Nephron progenitor cell (in vitro differentiated cells): Measurements from ENCODE around the gene SAFB.
A peak's percentile ranks its signal among the peaks of the same experiment; 100 is the strongest.

Source experiments
- DNase-seq: peaks from one replicate; pipeline ENCODE4 v3.0.0; 2021
- H3K27ac Mint-ChIP-seq: 2 replicates; pipeline ENCODE4 v1.8.0; 2021; ENCODE audit warnings: mild to moderate bottlenecking, moderate library complexity, mixed read lengths
- H3K27me3 Mint-ChIP-seq: 2 replicates; pipeline ENCODE4 v1.8.0; 2021; ENCODE audit warnings: mild to moderate bottlenecking, low read depth, mixed read lengths; ENCODE audit not compliant: poor library complexity
- H3K36me3 Mint-ChIP-seq: 2 replicates; pipeline ENCODE4 v1.8.0; 2021; ENCODE audit warnings: low read depth, mixed read lengths
- H3K4me1 Mint-ChIP-seq: 2 replicates; pipeline ENCODE4 v1.8.0; 2021; ENCODE audit warnings: mixed read lengths
- H3K4me3 Mint-ChIP-seq: 2 replicates; pipeline ENCODE4 v1.8.0; 2021; ENCODE audit warnings: mild to moderate bottlenecking, moderate library complexity, mixed read lengths
- H3K9me3 Mint-ChIP-seq: 2 replicates; pipeline ENCODE4 v1.8.0; 2021; ENCODE audit warnings: mild to moderate bottlenecking, moderate library complexity, mixed read lengths
- CTCF ChIP-seq: fragments of 200-600 bp; sonication (generic); IDR thresholded peaks from 2 replicates; pipeline ENCODE4 v1.5.0; 2021; ENCODE audit warnings: antibody characterized with exemption

Gene SAFB

GRCh38 chr19:5642204-5642603 lies 19.3 kb downstream of the SAFB start:
- no peak for DNase-seq
- no peak overlapping the region for H3K27ac Mint-ChIP-seq
- H3K27me3 Mint-ChIP-seq = peaks cover 3% of the 10 kb centered on the region
- peaks cover 5% of the 10 kb centered on the region for H3K4me1 Mint-ChIP-seq
- TF ChIP-seq CTCF = no peak
- H3K9me3 Mint-ChIP-seq = no peaks in the 10 kb centered on the region
- H3K36me3 Mint-ChIP-seq = peaks cover 61% of the 10 kb centered on the region
- H3K4me3 Mint-ChIP-seq = no peak overlapping the region

GRCh38 chr19:5643060-5643459 lies 20.2 kb downstream of the SAFB start:
- Mint-ChIP-seq H3K36me3 (peaks cover 64% of the 10 kb centered on the region), H3K4me1 (peaks cover 5% of the 10 kb centered on the region), H3K4me3 (no peak overlapping the region), H3K9me3 (no peaks in the 10 kb centered on the region), H3K27ac (peak overlapping the region; percentile 29), H3K27me3 (peaks cover 3% of the 10 kb centered on the region)
- DNase-seq = no peak
- no peak for TF ChIP-seq CTCF

GRCh38 chr19:5644037-5644436 lies 21.2 kb downstream of the SAFB start:
- H3K27ac Mint-ChIP-seq = peak overlapping the region; percentile 11
- H3K36me3 Mint-ChIP-seq = peaks cover 70% of the 10 kb centered on the region
- no peak overlapping the region for H3K4me3 Mint-ChIP-seq
- no peaks in the 10 kb centered on the region for H3K9me3 Mint-ChIP-seq
- TF ChIP-seq CTCF = no peak
- H3K4me1 Mint-ChIP-seq = peaks cover 5% of the 10 kb centered on the region
- no peak for DNase-seq
- peaks cover 3% of the 10 kb centered on the region for H3K27me3 Mint-ChIP-seq

GRCh38 chr19:5645409-5645808 lies 22.5 kb downstream of the SAFB start:
- Mint-ChIP-seq H3K27ac (peak overlapping the region; percentile 76), H3K27me3 (peaks cover 3% of the 10 kb centered on the region)

GRCh38 chr19:5646703-5647102 lies 23.8 kb downstream of the SAFB start:
- H3K4me1 Mint-ChIP-seq = no peaks in the 10 kb centered on the region
- H3K27ac Mint-ChIP-seq = peak overlapping the region; percentile 25
- peaks cover 77% of the 10 kb centered on the region for H3K36me3 Mint-ChIP-seq
- peaks cover 3% of the 10 kb centered on the region for H3K27me3 Mint-ChIP-seq
- H3K4me3 Mint-ChIP-seq = no peak overlapping the region
- TF ChIP-seq CTCF = no peak
- no peak for DNase-seq
- no peaks in the 10 kb centered on the region for H3K9me3 Mint-ChIP-seq

More at GRCh38 chr19:5645409-5645808, 22.5 kb downstream of the SAFB start:
- H3K36me3 Mint-ChIP-seq = peaks cover 73% of the 10 kb centered on the region
- no peaks in the 10 kb centered on the region for H3K9me3 Mint-ChIP-seq
- H3K4me1 Mint-ChIP-seq = no peaks in the 10 kb centered on the region
- TF ChIP-seq CTCF = no peak
- no peak for DNase-seq
- no peak overlapping the region for H3K4me3 Mint-ChIP-seq

GRCh38 chr19:5648464-5648863 lies 25.6 kb downstream of the SAFB start:
- H3K4me3 Mint-ChIP-seq = no peak overlapping the region
- peaks cover 86% of the 10 kb centered on the region for H3K36me3 Mint-ChIP-seq
- no peak for DNase-seq
- H3K4me1 Mint-ChIP-seq = no peaks in the 10 kb centered on the region
- peak overlapping the region; percentile 44 for H3K27ac Mint-ChIP-seq
- no peaks in the 10 kb centered on the region for H3K9me3 Mint-ChIP-seq
- TF ChIP-seq CTCF = no peak
- H3K27me3 Mint-ChIP-seq = peaks cover 3% of the 10 kb centered on the region
